ENCODE results near the gene OCSTAMP. TPM values are rescaled to one million over a fixed set of nuclear protein-coding genes. Genes with fewer than 3 reads are reported as not detected.

The OCSTAMP gene
- total RNA-seq, 1 experiment from 2014 or later, result not detected

DNA sequence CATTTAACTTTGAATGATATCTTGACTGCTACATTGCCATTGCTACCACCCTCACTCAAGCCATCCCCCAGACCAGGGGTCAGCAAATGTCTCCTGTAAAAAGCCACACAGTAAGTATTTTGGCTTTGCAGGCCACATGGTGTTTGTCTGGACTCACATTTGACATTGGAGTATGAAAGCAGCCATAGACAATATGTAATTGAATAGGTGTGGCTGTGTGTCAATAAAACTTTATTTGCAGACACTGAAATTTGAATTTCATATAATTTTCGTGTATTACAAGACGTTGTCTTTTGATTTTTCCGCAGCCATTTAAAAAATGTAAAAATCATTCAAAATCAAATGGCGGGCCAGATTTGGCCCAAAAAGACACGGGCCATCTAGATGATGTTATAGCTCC lies 36.3 kb upstream of the OCSTAMP start:
- DNase-seq (ENCODE audit: low read depth, low spot score), result no peak
- Histone ChIP-seq H3K36me3 (ENCODE audit: control insufficient read depth, insufficient read depth, low read length) (no peaks in the 10 kb centered on the region), H3K9me3 (ENCODE audit: control insufficient read depth, insufficient read depth, low read depth, low read length) (no peaks in the 10 kb centered on the region), H3K27me3 (ENCODE audit: control insufficient read depth, insufficient read depth, low read length) (peaks cover 4% of the 10 kb centered on the region; the same call in 1 of the 2 replicates), H3K4me1 (ENCODE audit: control insufficient read depth, insufficient read depth, low read length) (no peaks in the 10 kb centered on the region), H3K4me3 (ENCODE audit: low read depth in 2 of 2, low read length in 2 of 2) (no peak overlapping the region), H3K27ac (ENCODE audit: low read length) (no peak overlapping the region)
- ATAC-seq, result no peak
- TF ChIP-seq POLR2AphosphoS5 (IDR thresholded peaks at IDR 0.05; ENCODE audit: low read depth, low read length), result no peak
- TF ChIP-seq, protein P1, sequence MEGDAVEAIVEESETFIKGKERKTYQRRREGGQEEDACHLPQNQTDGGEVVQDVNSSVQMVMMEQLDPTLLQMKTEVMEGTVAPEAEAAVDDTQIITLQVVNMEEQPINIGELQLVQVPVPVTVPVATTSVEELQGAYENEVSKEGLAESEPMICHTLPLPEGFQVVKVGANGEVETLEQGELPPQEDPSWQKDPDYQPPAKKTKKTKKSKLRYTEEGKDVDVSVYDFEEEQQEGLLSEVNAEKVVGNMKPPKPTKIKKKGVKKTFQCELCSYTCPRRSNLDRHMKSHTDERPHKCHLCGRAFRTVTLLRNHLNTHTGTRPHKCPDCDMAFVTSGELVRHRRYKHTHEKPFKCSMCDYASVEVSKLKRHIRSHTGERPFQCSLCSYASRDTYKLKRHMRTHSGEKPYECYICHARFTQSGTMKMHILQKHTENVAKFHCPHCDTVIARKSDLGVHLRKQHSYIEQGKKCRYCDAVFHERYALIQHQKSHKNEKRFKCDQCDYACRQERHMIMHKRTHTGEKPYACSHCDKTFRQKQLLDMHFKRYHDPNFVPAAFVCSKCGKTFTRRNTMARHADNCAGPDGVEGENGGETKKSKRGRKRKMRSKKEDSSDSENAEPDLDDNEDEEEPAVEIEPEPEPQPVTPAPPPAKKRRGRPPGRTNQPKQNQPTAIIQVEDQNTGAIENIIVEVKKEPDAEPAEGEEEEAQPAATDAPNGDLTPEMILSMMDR (IDR thresholded peaks at IDR 0.05), result no peak
- no peak for TF ChIP-seq SIN3A (IDR thresholded peaks at IDR 0.05; ENCODE audit: borderline replicate concordance, insufficient read depth, low read depth, low read length)
- no peak for TF ChIP-seq TCF7L2 (IDR thresholded peaks at IDR 0.05; ENCODE audit: low read depth, low read length)
- TF ChIP-seq, protein P2, sequence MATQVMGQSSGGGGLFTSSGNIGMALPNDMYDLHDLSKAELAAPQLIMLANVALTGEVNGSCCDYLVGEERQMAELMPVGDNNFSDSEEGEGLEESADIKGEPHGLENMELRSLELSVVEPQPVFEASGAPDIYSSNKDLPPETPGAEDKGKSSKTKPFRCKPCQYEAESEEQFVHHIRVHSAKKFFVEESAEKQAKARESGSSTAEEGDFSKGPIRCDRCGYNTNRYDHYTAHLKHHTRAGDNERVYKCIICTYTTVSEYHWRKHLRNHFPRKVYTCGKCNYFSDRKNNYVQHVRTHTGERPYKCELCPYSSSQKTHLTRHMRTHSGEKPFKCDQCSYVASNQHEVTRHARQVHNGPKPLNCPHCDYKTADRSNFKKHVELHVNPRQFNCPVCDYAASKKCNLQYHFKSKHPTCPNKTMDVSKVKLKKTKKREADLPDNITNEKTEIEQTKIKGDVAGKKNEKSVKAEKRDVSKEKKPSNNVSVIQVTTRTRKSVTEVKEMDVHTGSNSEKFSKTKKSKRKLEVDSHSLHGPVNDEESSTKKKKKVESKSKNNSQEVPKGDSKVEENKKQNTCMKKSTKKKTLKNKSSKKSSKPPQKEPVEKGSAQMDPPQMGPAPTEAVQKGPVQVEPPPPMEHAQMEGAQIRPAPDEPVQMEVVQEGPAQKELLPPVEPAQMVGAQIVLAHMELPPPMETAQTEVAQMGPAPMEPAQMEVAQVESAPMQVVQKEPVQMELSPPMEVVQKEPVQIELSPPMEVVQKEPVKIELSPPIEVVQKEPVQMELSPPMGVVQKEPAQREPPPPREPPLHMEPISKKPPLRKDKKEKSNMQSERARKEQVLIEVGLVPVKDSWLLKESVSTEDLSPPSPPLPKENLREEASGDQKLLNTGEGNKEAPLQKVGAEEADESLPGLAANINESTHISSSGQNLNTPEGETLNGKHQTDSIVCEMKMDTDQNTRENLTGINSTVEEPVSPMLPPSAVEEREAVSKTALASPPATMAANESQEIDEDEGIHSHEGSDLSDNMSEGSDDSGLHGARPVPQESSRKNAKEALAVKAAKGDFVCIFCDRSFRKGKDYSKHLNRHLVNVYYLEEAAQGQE (IDR thresholded peaks at IDR 0.05; ENCODE audit: insufficient read depth in 1 of 2, low read depth in 2 of 2, low read length in 1 of 2), result no peak
- POLR2A ChIA-PET, result no interaction called here
- intact Hi-C loops (cut with micrococcal nuclease; ENCODE audit: unreplicated experiment), result no loop called here
- in situ Hi-C loops (cut with HindIII; ENCODE audit: low pct_unique_long_range_greater_than_20kb, low sequenced_read_pairs), result no loop called here
- BruUV-seq (replicated peaks), result no TSS peak
- CTCF ChIA-PET, result no interaction called here

DNA sequence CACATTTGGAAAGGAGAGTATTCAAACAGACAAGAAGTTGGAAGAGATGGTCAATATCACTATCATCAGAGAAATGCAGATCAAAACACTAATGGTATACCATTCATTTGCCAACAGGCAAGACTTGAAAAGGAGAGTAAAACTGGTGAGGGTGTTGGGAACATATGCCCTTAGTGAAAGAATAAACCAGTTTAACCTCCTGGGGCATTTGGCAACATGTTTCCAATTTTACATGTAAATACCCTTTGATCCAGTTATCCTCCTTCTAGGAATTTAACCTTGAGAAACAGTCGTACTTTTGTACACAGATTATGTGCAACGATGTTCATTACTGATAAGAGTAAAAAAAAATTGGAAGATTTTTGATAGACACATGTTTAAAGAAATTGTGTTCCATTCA lies 34.1 kb upstream of the OCSTAMP start:
- intact Hi-C loops (cut with micrococcal nuclease; ENCODE audit: unreplicated experiment) (no loop called here), in situ Hi-C loops (cut with HindIII; ENCODE audit: low pct_unique_long_range_greater_than_20kb, low sequenced_read_pairs) (no loop called here)
- no TSS peak for BruUV-seq (replicated peaks)
- peaks cover 4% of the 10 kb centered on the region; the same call in 1 of the 2 replicates for H3K27me3 ChIP-seq (ENCODE audit: control insufficient read depth, insufficient read depth, low read length)
- H3K27ac ChIP-seq (ENCODE audit: low read length), result no peak overlapping the region
- ChIA-PET CTCF (no interaction called here), POLR2A (no interaction called here)
- TF ChIP-seq, protein P2 (IDR thresholded peaks at IDR 0.05; ENCODE audit: insufficient read depth in 1 of 2, low read depth in 2 of 2, low read length in 1 of 2), result no peak
- no peak for TF ChIP-seq SIN3A (IDR thresholded peaks at IDR 0.05; ENCODE audit: borderline replicate concordance, insufficient read depth, low read depth, low read length)
- TF ChIP-seq, protein P1 (IDR thresholded peaks at IDR 0.05), result no peak
- no peak for TF ChIP-seq POLR2AphosphoS5 (IDR thresholded peaks at IDR 0.05; ENCODE audit: low read depth, low read length)
- no peak for TF ChIP-seq TCF7L2 (IDR thresholded peaks at IDR 0.05; ENCODE audit: low read depth, low read length)
- H3K9me3 ChIP-seq (ENCODE audit: control insufficient read depth, insufficient read depth, low read depth, low read length), result no peaks in the 10 kb centered on the region
- no peak overlapping the region for H3K4me3 ChIP-seq (ENCODE audit: low read depth in 2 of 2, low read length in 2 of 2)
- H3K4me1 ChIP-seq (ENCODE audit: control insufficient read depth, insufficient read depth, low read length), result no peaks in the 10 kb centered on the region
- H3K36me3 ChIP-seq (ENCODE audit: control insufficient read depth, insufficient read depth, low read length), result no peaks in the 10 kb centered on the region
- DNase-seq (ENCODE audit: low read depth, low spot score), result no peak
- no peak for ATAC-seq

Measured in Panc1 (cell line).